Left ventricle myocardium inferior (tissue), 1 donor: ENCODE data around the gene ZNF169. TPM values are rescaled to one million over a fixed set of nuclear protein-coding genes. Genes with fewer than 3 reads are reported as not detected.
"Not testable (repeated sequence)": the region's sequence is repeated elsewhere in the genome, so short reads cannot be mapped to it uniquely, and the experiment has no call there.

ENCODE experiments used
- DNase-seq: peaks from one replicate; pipeline ENCODE4 v3.0.0-alpha.2; 2020
- H3K27ac ChIP-seq: fragments of 200-600 bp; replicated peaks from 2 replicates; pipeline ENCODE4 v1.8.0; 2021
- H3K27me3 ChIP-seq: fragments of 200-600 bp; 2 replicates; pipeline ENCODE4 v1.8.0; 2021; ENCODE audit warnings: low read depth
- H3K36me3 ChIP-seq: fragments of 200-600 bp; 2 replicates; pipeline ENCODE4 v1.8.0; 2021
- H3K4me1 ChIP-seq: fragments of 200-600 bp; 2 replicates; pipeline ENCODE4 v1.8.0; 2021
- H3K4me3 ChIP-seq: fragments of 200-600 bp; 2 replicates; pipeline ENCODE4 v1.8.0; 2021; ENCODE audit warnings: mild to moderate bottlenecking, moderate library complexity
- H3K9me3 ChIP-seq: fragments of 200-600 bp; replicated peaks from 2 replicates; pipeline ENCODE4 v1.8.0; 2021
- intact Hi-C: fragments of 100-400 bp; cut with micrococcal nuclease; formaldehyde crosslinking; loops from one replicate; pipeline ENCODE4 v1.11.0; 2022
- total RNA-seq: library from RNA; stranded (reverse); fragmentation: NEBNext Ultra II Directional; extraction: Animal tissue kit (Norgen Biotek cat#: 25700); gene quantifications from one replicate; pipeline ENCODE4 v1.2.1, GENCODE V29; 2021
- donor health status: DM: no; HTN: yes; CAD: no; lungs with severe emphysema.

ZNF169 gene
- total RNA-seq, 1 donor from 2014 or later = 1.3 TPM

- H3K9me3 ChIP-seq, H3K27ac ChIP-seq, intact Hi-C loops, H3K4me3 ChIP-seq, H3K27me3 ChIP-seq, H3K4me1 ChIP-seq, DNase-seq, H3K36me3 ChIP-seq: not testable (repeated sequence)
These were observed 59.0 kb downstream of the ZNF169 start for GRCh38 chr9:94317949-94318657.

DNA sequence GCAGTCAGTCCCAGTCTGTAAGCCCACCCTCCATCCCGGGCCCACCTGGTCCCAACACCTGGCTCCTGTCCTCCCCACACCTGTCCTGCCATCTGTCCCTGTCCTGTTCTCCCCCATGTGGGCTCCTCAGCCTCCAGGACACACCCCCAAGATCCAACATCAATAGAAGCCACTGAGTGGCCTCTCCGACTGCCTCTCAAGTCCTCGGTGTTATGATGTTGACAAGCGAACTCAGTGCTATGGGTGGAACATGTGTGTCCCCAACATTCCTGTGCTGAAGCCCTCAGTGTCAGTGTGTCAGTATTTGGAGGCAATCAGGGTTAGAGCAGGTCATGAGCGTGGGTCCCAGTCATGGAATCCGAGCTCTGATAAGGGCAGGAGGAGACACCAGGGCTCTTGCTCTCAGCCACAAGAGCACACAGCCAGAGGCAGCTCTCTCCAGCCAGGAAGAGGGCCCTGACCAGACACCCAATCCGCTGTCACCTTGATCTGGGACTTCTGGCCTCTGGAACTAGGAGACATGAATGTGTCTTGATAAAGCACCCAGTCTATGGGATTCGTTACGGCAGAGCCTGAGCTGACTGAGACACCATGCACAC, 63.3 kb downstream of the ZNF169 start:
- H3K27ac ChIP-seq, H3K4me1 ChIP-seq, H3K36me3 ChIP-seq, H3K4me3 ChIP-seq, intact Hi-C loops, DNase-seq, H3K9me3 ChIP-seq, H3K27me3 ChIP-seq: not testable (repeated sequence)

- H3K4me1 ChIP-seq, H3K4me3 ChIP-seq, H3K27ac ChIP-seq, intact Hi-C loops, DNase-seq, H3K9me3 ChIP-seq, H3K36me3 ChIP-seq, H3K27me3 ChIP-seq: not testable (repeated sequence)
These were observed 64.2 kb downstream of the ZNF169 start for GRCh38 chr9:94323153-94323798.

DNA sequence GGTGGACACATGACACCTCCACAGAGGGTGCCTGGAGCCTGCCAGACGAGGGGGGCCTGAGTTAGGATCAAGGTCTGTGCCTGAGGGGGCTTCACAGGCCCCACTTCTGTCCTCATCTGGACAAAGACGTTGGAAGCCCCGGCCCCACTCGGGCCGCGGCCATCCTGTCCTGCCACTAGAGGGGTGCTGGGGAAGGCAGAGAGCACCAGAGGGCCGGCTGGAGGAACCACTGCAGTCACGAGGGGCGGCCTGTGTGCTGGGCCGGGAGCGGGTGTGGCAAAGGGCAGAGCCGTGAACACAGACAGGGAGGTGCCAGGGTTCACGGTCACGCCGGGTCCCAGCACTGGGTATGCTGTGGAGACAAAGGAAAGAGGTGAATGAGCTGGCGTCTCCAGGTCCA, 66.5 kb downstream of the ZNF169 start:
- H3K4me1 ChIP-seq, intact Hi-C loops, H3K4me3 ChIP-seq, H3K27me3 ChIP-seq, H3K36me3 ChIP-seq, H3K27ac ChIP-seq, H3K9me3 ChIP-seq, DNase-seq: not testable (repeated sequence)

DNA sequence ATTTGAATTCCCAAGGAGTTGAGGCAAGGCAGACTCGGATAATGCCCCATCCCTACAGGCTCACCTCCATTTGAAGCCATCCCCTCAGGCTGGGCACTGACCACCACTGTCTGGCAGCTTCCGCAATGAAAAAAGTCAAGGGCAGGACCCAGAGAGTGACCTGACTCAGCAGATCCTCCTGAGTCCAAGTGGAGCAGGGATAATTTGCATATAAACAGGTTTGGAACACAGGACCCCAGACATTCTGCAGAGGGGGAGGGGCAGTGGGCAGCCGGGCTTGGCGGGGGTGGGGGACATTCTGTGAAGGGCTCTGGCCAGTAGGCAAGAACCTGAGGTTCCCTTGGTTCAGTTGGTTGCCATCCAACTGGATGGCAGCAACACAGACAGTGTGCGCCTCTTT, 69.4 kb downstream of the ZNF169 start, which contains the start of gene NUTM2F:
Gene NUTM2F (minus strand): TSS at position 101 of the 400 bp plus-strand sequence. CDS start 21 bp downstream, at position 80.
- H3K4me1 ChIP-seq, DNase-seq, H3K4me3 ChIP-seq, H3K36me3 ChIP-seq, intact Hi-C loops, H3K9me3 ChIP-seq, H3K27ac ChIP-seq, H3K27me3 ChIP-seq: not testable (repeated sequence)

DNA sequence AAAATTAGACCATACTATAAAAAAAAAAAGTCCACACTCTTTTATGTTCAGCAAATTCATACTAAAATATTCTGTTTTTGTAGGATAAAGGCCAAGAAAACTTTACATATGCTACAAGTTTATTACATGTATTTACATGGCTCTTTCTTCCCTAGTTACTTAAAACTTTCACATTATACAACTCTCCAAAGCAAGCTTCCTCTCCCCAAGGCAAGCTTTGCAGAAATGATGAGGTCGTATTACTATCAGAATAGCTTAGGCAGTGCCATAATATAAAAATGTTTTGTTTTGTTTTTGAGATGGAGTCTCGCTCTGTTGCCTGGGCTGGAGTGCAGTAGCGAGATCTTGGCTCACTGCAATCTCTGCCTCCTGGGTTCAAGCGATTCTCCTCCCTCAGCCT, 77.3 kb downstream of the ZNF169 start:
- H3K27ac ChIP-seq, H3K4me1 ChIP-seq, H3K4me3 ChIP-seq, H3K36me3 ChIP-seq, H3K27me3 ChIP-seq, intact Hi-C loops, DNase-seq, H3K9me3 ChIP-seq: not testable (repeated sequence)

- DNase-seq, H3K36me3 ChIP-seq, H3K27me3 ChIP-seq, H3K4me1 ChIP-seq, H3K27ac ChIP-seq, intact Hi-C loops, H3K9me3 ChIP-seq, H3K4me3 ChIP-seq: not testable (repeated sequence)
These were observed 79.6 kb downstream of the ZNF169 start for GRCh38 chr9:94338723-94339122.

GRCh38 chr9:94339657-94340056, 80.6 kb downstream of the ZNF169 start:
- DNase-seq, H3K9me3 ChIP-seq, H3K4me1 ChIP-seq, intact Hi-C loops, H3K4me3 ChIP-seq, H3K36me3 ChIP-seq, H3K27me3 ChIP-seq, H3K27ac ChIP-seq: not testable (repeated sequence)

- DNase-seq, intact Hi-C loops, H3K4me3 ChIP-seq, H3K27me3 ChIP-seq, H3K9me3 ChIP-seq, H3K27ac ChIP-seq, H3K4me1 ChIP-seq, H3K36me3 ChIP-seq: not testable (repeated sequence)
These were observed 81.7 kb downstream of the ZNF169 start for GRCh38 chr9:94340750-94341149.

DNA sequence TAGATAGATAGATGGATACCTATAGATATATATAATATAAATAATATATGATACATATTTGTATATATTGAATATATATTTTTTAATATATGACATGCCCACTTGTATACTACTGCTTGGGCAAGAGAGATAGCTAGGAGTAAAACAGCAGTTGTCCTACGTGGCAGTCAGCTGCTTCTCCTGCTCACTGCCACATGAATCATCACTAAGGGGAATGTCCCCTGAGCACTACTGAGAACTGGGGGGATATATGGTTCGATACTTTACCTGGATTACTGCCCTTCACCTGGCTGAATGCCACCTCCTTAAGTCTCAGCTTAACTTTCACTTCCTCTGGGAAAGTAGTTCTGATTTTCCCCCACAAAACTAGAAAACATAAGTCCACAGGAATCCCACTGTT, 82.6 kb downstream of the ZNF169 start:
- H3K9me3 ChIP-seq, H3K27ac ChIP-seq, intact Hi-C loops, H3K4me1 ChIP-seq, H3K4me3 ChIP-seq, DNase-seq, H3K27me3 ChIP-seq, H3K36me3 ChIP-seq: not testable (repeated sequence)

GRCh38 chr9:94347451-94347850, 88.4 kb downstream of the ZNF169 start:
- H3K9me3 ChIP-seq, H3K4me1 ChIP-seq, H3K36me3 ChIP-seq, H3K27me3 ChIP-seq, intact Hi-C loops, H3K27ac ChIP-seq, H3K4me3 ChIP-seq, DNase-seq: not testable (repeated sequence)

GRCh38 chr9:94348754-94349153, 89.7 kb downstream of the ZNF169 start:
- H3K27me3 ChIP-seq, H3K4me3 ChIP-seq, H3K4me1 ChIP-seq, intact Hi-C loops, H3K36me3 ChIP-seq, DNase-seq, H3K27ac ChIP-seq, H3K9me3 ChIP-seq: not testable (repeated sequence)
